DOHH2 (cell line): ENCODE data around the gene BLTP3A.

Source experiments
- EZH2phosphoT487 ChIP-seq: fragments of 200-600 bp; sonication (generic); IDR thresholded peaks from 2 replicates; pipeline ENCODE4 v1.6.1; 2017; ENCODE audit warnings: borderline replicate concordance, mild to moderate bottlenecking, antibody characterized with exemption, low read length, moderate library complexity, mixed read lengths
- TF ChIP-seq, protein P1 (sequence below): fragments of 200-600 bp; sonication (generic); IDR thresholded peaks from one replicate; pipeline ENCODE4 v1.5.1; 2014; ENCODE audit warnings: antibody characterized with exemption, mild to moderate bottlenecking, low read depth, low read length; ENCODE audit not compliant: poor library complexity, severe bottlenecking

DNA sequence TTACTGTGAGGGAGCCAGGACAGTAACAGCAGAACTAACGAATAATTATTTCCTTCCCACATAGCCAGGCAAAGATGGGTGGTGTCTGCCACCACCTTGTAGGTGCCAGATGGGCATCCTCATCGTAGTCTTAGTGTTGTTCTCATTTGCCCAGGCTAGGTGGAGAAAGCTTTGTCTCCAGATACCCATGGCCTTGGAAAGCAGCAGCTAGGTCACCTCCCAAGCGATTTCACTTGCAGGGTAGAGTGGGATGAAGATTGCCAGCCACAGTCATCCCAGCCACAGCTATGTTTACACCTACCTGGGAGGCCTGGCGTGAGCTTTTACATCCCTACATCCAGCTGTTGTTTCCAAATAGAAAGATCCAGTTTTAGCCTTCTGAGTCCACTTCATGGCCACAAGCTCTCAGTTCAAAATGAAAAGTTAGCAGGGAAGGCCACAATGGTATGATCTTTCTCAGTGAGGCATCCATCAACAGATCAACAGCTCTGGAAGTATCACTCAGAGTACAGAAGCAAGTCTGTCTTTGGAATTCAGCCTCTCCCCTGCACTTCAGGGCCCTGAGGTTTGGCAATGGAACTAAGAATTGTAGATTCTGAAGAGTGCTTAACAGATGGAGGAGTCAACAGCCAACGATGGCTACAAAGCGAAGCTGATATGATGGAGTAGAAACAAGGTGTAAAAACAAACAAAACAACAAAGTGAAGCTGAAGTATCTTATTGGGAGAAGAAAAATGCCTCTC, 45.6 kb upstream of the BLTP3A start:
- TF ChIP-seq, protein P1, sequence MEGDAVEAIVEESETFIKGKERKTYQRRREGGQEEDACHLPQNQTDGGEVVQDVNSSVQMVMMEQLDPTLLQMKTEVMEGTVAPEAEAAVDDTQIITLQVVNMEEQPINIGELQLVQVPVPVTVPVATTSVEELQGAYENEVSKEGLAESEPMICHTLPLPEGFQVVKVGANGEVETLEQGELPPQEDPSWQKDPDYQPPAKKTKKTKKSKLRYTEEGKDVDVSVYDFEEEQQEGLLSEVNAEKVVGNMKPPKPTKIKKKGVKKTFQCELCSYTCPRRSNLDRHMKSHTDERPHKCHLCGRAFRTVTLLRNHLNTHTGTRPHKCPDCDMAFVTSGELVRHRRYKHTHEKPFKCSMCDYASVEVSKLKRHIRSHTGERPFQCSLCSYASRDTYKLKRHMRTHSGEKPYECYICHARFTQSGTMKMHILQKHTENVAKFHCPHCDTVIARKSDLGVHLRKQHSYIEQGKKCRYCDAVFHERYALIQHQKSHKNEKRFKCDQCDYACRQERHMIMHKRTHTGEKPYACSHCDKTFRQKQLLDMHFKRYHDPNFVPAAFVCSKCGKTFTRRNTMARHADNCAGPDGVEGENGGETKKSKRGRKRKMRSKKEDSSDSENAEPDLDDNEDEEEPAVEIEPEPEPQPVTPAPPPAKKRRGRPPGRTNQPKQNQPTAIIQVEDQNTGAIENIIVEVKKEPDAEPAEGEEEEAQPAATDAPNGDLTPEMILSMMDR, result no peak
- no peak for TF ChIP-seq EZH2phosphoT487
